Measurements from ENCODE around the gene CCDC47. TPM values are rescaled to one million over a fixed set of nuclear protein-coding genes. Genes with fewer than 3 reads are reported as not detected.

Gene CCDC47
- total and polyA plus RNA-seq, 2 of the 13 experiments (the other 11 are each of a cell fraction or from before 2014, with no cell fraction given) = 59.3 to 99.5 TPM

DNA sequence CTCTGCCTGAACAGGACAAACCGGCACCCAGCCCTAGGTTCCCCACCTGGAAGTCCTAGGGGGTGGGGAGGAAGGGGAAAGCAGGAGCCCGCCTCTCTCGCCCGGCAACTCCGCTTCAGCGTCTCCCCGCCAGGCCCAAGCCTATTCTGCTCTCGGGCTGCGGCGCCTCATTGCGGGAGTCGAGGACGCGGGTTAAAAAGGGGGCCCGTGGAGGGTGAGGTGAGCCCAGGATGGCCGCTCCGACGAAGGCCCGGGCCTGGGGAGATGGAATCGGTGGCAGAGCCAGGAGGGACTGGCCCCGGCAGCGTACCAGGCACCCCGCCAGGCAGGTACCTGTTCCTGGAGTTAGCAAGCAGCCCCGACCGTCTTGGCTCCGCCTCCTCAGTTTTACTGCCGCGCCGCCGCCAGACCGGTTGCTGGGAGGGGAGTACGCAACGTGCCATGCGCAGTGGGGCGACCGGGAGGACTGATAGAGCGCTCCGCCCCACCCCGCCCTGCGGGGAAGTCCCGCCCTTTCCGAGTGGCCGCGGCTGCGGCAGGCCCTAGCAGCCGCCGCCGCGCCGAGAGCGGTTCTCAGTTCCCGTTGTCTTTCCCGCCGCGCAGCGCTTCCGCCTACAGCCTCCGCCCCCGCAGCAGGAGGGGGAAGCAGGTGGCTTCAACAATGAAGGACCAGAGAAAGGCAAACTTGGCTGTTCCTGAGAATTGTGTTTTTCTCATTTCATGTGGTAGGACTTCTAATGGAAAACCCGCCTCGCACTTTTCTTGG lies 31.8 kb downstream of the CCDC47 start, which contains the start of gene STRADA (continued):
- TF ChIP-seq, protein P1, sequence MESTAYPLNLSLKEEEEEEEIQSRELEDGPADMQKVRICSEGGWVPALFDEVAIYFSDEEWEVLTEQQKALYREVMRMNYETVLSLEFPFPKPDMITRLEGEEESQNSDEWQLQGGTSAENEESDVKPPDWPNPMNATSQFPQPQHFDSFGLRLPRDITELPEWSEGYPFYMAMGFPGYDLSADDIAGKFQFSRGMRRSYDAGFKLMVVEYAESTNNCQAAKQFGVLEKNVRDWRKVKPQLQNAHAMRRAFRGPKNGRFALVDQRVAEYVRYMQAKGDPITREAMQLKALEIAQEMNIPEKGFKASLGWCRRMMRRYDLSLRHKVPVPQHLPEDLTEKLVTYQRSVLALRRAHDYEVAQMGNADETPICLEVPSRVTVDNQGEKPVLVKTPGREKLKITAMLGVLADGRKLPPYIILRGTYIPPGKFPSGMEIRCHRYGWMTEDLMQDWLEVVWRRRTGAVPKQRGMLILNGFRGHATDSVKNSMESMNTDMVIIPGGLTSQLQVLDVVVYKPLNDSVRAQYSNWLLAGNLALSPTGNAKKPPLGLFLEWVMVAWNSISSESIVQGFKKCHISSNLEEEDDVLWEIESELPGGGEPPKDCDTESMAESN (CRISPR knock-in tag; conservative IDR thresholded peaks at IDR 0.05) = peak; percentile 84
- TF ChIP-seq ZNF205 (CRISPR knock-in tag; IDR thresholded peaks at IDR 0.05) = peak; percentile 36; the same call in 1 of the 2 replicates
- TF ChIP-seq, protein P2, sequence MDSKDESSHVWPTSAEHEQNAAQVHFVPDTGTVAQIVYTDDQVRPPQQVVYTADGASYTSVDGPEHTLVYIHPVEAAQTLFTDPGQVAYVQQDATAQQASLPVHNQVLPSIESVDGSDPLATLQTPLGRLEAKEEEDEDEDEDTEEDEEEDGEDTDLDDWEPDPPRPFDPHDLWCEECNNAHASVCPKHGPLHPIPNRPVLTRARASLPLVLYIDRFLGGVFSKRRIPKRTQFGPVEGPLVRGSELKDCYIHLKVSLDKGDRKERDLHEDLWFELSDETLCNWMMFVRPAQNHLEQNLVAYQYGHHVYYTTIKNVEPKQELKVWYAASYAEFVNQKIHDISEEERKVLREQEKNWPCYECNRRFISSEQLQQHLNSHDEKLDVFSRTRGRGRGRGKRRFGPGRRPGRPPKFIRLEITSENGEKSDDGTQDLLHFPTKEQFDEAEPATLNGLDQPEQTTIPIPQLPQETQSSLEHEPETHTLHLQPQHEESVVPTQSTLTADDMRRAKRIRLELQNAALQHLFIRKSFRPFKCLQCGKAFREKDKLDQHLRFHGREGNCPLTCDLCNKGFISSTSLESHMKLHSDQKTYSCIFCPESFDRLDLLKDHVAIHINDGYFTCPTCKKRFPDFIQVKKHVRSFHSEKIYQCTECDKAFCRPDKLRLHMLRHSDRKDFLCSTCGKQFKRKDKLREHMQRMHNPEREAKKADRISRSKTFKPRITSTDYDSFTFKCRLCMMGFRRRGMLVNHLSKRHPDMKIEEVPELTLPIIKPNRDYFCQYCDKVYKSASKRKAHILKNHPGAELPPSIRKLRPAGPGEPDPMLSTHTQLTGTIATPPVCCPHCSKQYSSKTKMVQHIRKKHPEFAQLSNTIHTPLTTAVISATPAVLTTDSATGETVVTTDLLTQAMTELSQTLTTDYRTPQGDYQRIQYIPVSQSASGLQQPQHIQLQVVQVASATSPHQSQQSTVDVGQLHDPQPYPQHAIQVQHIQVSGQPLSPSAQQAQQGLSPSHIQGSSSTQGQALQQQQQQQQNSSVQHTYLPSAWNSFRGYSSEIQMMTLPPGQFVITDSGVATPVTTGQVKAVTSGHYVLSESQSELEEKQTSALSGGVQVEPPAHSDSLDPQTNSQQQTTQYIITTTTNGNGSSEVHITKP (CRISPR knock-in tag; IDR thresholded peaks at IDR 0.05; ENCODE audit: low read depth) = no peak
- TF ChIP-seq LCORL (IDR thresholded peaks at IDR 0.05) = no peak
- peak; percentile 80 for TF ChIP-seq LCORL (CRISPR knock-in tag; IDR thresholded peaks at IDR 0.05)
- no peak for TF ChIP-seq ZNF251 (CRISPR knock-in tag; IDR thresholded peaks at IDR 0.05)
- TF ChIP-seq HNRNPUL1 (IDR thresholded peaks at IDR 0.05; ENCODE audit: low read depth, low read length) = peak; percentile 50; the same call in 1 of the 2 replicates
- TF ChIP-seq IRF2 (CRISPR knock-in tag; IDR thresholded peaks at IDR 0.05) = peak; percentile 55; the same call in 1 of the 2 replicates
- TF ChIP-seq ZNF136 (CRISPR knock-in tag; IDR thresholded peaks at IDR 0.05; ENCODE audit: low read depth) = no peak
- TF ChIP-seq, protein P3, sequence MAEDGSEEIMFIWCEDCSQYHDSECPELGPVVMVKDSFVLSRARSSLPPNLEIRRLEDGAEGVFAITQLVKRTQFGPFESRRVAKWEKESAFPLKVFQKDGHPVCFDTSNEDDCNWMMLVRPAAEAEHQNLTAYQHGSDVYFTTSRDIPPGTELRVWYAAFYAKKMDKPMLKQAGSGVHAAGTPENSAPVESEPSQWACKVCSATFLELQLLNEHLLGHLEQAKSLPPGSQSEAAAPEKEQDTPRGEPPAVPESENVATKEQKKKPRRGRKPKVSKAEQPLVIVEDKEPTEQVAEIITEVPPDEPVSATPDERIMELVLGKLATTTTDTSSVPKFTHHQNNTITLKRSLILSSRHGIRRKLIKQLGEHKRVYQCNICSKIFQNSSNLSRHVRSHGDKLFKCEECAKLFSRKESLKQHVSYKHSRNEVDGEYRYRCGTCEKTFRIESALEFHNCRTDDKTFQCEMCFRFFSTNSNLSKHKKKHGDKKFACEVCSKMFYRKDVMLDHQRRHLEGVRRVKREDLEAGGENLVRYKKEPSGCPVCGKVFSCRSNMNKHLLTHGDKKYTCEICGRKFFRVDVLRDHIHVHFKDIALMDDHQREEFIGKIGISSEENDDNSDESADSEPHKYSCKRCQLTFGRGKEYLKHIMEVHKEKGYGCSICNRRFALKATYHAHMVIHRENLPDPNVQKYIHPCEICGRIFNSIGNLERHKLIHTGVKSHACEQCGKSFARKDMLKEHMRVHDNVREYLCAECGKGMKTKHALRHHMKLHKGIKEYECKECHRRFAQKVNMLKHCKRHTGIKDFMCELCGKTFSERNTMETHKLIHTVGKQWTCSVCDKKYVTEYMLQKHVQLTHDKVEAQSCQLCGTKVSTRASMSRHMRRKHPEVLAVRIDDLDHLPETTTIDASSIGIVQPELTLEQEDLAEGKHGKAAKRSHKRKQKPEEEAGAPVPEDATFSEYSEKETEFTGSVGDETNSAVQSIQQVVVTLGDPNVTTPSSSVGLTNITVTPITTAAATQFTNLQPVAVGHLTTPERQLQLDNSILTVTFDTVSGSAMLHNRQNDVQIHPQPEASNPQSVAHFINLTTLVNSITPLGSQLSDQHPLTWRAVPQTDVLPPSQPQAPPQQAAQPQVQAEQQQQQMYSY (CRISPR knock-in tag; IDR thresholded peaks at IDR 0.05) = peak; percentile 70
- no peak for TF ChIP-seq PLRG1 (conservative IDR thresholded peaks at IDR 0.05)
- TF ChIP-seq YY1 (IDR thresholded peaks at IDR 0.05; ENCODE audit: insufficient read depth, insufficient replicate concordance, low read depth, low read length) = peak; percentile 81
- TF ChIP-seq, protein P4, sequence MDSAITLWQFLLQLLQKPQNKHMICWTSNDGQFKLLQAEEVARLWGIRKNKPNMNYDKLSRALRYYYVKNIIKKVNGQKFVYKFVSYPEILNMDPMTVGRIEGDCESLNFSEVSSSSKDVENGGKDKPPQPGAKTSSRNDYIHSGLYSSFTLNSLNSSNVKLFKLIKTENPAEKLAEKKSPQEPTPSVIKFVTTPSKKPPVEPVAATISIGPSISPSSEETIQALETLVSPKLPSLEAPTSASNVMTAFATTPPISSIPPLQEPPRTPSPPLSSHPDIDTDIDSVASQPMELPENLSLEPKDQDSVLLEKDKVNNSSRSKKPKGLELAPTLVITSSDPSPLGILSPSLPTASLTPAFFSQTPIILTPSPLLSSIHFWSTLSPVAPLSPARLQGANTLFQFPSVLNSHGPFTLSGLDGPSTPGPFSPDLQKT (CRISPR knock-in tag; IDR thresholded peaks at IDR 0.05; ENCODE audit: borderline replicate concordance) = 0 out of 2 replicates have a peak, but pooled peaks have one; percentile 2
- TF ChIP-seq FOXK2 (IDR thresholded peaks at IDR 0.05) = no peak
